ENCODE measurements around the gene PRKAA1.

The PRKAA1 gene

GRCh38 chr5:40798012-40798800 lies at the start of gene PRKAA1:
Gene PRKAA1, minus strand, starts transcription at chr5:40798374. Its CDS starts 185 bp downstream, at chr5:40798189.
- DNase-seq, result peak; percentile 92 to 97

- DNase-seq, result no peak
Measured at GRCh38 chr5:40847525-40847924, 49.4 kb upstream of the PRKAA1 start.

GRCh38 chr5:40846371-40846770 lies 48.2 kb upstream of the PRKAA1 start:
- DNase-seq, result no peak

- no peak for DNase-seq
Measured at GRCh38 chr5:40844565-40844964, 46.4 kb upstream of the PRKAA1 start.

- DNase-seq, result no peak
Measured at GRCh38 chr5:40842351-40842750, 44.2 kb upstream of the PRKAA1 start.

- DNase-seq, result no peak
Measured at GRCh38 chr5:40841068-40841805, 43.1 kb upstream of the PRKAA1 start, which contains the start of gene CARD6. Gene CARD6, plus strand, starts transcription at chr5:40841367. Its CDS starts 16 bp downstream, at chr5:40841383.

- no peak for DNase-seq
Measured at GRCh38 chr5:40838086-40838485, 39.9 kb upstream of the PRKAA1 start.

GRCh38 chr5:40834849-40835787 lies 36.9 kb upstream of the PRKAA1 start, which contains the start of gene RPL37:
Gene RPL37, minus strand, starts transcription at chr5:40835222. Its CDS starts 37 bp downstream, at chr5:40835185.
- DNase-seq, result peak; percentile 99 to 100

- peak; percentile 9 to 47 for DNase-seq
Measured at GRCh38 chr5:40834391-40834848, 36.2 kb upstream of the PRKAA1 start.

GRCh38 chr5:40833712-40834229 lies 35.6 kb upstream of the PRKAA1 start:
- DNase-seq, result no peak

- DNase-seq, result no peak
Measured at GRCh38 chr5:40832345-40832744, 34.2 kb upstream of the PRKAA1 start.

GRCh38 chr5:40831346-40832210 lies 33.4 kb upstream of the PRKAA1 start:
- no peak for DNase-seq

- no peak for DNase-seq
Measured at GRCh38 chr5:40829748-40830533, 31.8 kb upstream of the PRKAA1 start.

- no peak for DNase-seq
Measured at GRCh38 chr5:40828690-40829661, 30.8 kb upstream of the PRKAA1 start.

- DNase-seq, result no peak
Measured at GRCh38 chr5:40828021-40828631, 30.0 kb upstream of the PRKAA1 start.

- no peak for DNase-seq
Measured at GRCh38 chr5:40827188-40827977, 29.2 kb upstream of the PRKAA1 start.

GRCh38 chr5:40826489-40827187 lies 28.5 kb upstream of the PRKAA1 start:
- no peak for DNase-seq

All from NCI-H2081 (cell line).